GM23338 (cell line): ENCODE measurements around the gene MVB12B.

Experiments used
- CREB1 ChIP-seq: fragments of 250-450 bp; sonication (Bioruptor Pico); IDR thresholded peaks from 2 replicates; pipeline ENCODE4 v1.5.0; 2020; ENCODE audit warnings: low read depth, mild to moderate bottlenecking, moderate library complexity
- EZH2 ChIP-seq: fragments of 200-600 bp; sonication (generic); IDR thresholded peaks from one replicate; pipeline ENCODE4 v1.8.0; 2017; ENCODE audit warnings: antibody characterized with exemption, mild to moderate bottlenecking, low read depth; ENCODE audit not compliant: unreplicated experiment
- EZH2phosphoT487 ChIP-seq: fragments of 200-600 bp; sonication (generic); IDR thresholded peaks from one replicate; pipeline ENCODE4 v1.8.1; 2018; ENCODE audit warnings: antibody characterized with exemption; ENCODE audit not compliant: unreplicated experiment
- JUNB ChIP-seq: IDR thresholded peaks from one replicate; pipeline ENCODE4 v1.6.1; 2016; ENCODE audit warnings: antibody characterized with exemption; ENCODE audit not compliant: unreplicated experiment
- POLR2AphosphoS5 ChIP-seq: IDR thresholded peaks from 2 replicates; pipeline ENCODE4 v1.6.1; 2016; ENCODE audit warnings: antibody characterized with exemption, low read depth
- ZNF114 ChIP-seq: fragments of 250-450 bp; sonication (Bioruptor Pico); IDR thresholded peaks from 2 replicates; pipeline ENCODE4 v1.5.0; 2020; ENCODE audit warnings: mild to moderate bottlenecking, moderate library complexity
- TF ChIP-seq, protein P1 (sequence below), 2 experiments: fragments of 200-600 bp in 1 of 2; sonication (generic) in 1 of 2; conservative IDR thresholded peaks; 2 replicates each; pipeline versions ENCODE4 v1.5.1 to v1.6.1; 2016 to 2017; ENCODE audit warnings: antibody characterized with exemption in 2 of 2, low read depth in 2 of 2, mild to moderate bottlenecking in 2 of 2, moderate library complexity in 1 of 2
- TF ChIP-seq, protein P2 (sequence below): IDR thresholded peaks from one replicate; pipeline ENCODE4 v1.6.1; 2018; ENCODE audit warnings: antibody characterized with exemption; ENCODE audit not compliant: unreplicated experiment

DNA sequence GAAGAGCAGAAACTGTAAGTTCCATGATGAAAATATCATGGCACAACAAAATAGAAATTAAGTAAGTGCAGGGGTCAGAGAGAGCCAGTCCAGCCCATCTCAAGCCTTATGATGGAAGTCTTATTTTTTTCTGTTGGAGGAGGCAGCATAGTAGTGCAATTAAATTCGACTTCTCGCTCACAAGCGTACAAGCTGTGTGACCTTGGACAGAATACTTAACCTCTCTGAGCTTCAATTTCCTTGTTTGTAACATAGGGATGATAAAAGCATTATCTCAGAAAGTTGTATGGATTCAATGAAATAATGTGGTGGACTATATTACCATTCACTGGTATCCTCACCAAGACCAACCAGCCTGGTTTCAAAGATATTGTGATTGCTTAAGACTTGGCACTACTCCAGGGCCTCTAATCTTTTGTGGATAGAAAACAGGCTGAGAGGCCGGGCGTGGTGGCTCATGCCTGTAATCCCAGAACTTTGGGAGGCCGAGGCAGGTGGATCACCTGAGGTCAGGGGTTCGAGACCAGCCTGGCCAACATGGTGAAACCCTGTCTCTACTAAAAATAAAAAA, 26.8 kb upstream of the MVB12B start:
- TF ChIP-seq, protein P1, sequence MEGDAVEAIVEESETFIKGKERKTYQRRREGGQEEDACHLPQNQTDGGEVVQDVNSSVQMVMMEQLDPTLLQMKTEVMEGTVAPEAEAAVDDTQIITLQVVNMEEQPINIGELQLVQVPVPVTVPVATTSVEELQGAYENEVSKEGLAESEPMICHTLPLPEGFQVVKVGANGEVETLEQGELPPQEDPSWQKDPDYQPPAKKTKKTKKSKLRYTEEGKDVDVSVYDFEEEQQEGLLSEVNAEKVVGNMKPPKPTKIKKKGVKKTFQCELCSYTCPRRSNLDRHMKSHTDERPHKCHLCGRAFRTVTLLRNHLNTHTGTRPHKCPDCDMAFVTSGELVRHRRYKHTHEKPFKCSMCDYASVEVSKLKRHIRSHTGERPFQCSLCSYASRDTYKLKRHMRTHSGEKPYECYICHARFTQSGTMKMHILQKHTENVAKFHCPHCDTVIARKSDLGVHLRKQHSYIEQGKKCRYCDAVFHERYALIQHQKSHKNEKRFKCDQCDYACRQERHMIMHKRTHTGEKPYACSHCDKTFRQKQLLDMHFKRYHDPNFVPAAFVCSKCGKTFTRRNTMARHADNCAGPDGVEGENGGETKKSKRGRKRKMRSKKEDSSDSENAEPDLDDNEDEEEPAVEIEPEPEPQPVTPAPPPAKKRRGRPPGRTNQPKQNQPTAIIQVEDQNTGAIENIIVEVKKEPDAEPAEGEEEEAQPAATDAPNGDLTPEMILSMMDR (conservative IDR thresholded peaks at IDR 0.05; ENCODE audit: low read depth in 2 of 2) = no peak
- no peak for TF ChIP-seq POLR2AphosphoS5
- TF ChIP-seq, protein P2, sequence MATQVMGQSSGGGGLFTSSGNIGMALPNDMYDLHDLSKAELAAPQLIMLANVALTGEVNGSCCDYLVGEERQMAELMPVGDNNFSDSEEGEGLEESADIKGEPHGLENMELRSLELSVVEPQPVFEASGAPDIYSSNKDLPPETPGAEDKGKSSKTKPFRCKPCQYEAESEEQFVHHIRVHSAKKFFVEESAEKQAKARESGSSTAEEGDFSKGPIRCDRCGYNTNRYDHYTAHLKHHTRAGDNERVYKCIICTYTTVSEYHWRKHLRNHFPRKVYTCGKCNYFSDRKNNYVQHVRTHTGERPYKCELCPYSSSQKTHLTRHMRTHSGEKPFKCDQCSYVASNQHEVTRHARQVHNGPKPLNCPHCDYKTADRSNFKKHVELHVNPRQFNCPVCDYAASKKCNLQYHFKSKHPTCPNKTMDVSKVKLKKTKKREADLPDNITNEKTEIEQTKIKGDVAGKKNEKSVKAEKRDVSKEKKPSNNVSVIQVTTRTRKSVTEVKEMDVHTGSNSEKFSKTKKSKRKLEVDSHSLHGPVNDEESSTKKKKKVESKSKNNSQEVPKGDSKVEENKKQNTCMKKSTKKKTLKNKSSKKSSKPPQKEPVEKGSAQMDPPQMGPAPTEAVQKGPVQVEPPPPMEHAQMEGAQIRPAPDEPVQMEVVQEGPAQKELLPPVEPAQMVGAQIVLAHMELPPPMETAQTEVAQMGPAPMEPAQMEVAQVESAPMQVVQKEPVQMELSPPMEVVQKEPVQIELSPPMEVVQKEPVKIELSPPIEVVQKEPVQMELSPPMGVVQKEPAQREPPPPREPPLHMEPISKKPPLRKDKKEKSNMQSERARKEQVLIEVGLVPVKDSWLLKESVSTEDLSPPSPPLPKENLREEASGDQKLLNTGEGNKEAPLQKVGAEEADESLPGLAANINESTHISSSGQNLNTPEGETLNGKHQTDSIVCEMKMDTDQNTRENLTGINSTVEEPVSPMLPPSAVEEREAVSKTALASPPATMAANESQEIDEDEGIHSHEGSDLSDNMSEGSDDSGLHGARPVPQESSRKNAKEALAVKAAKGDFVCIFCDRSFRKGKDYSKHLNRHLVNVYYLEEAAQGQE = no peak
- TF ChIP-seq EZH2phosphoT487 = no peak
- TF ChIP-seq EZH2 = no peak
- no peak for TF ChIP-seq JUNB
- no peak for TF ChIP-seq ZNF114 (CRISPR knock-in tag)
- TF ChIP-seq CREB1 = no peak
